NCI-H526 treated with DMSO at 0.1 percent for 48 hours (cell line): ENCODE results near the gene ZNF287.

Source experiments
- DNase-seq: peaks from one replicate; lab custom pipeline; 2025; lab: John Stamatoyannopoulos, UW

ZNF287 gene

DNA sequence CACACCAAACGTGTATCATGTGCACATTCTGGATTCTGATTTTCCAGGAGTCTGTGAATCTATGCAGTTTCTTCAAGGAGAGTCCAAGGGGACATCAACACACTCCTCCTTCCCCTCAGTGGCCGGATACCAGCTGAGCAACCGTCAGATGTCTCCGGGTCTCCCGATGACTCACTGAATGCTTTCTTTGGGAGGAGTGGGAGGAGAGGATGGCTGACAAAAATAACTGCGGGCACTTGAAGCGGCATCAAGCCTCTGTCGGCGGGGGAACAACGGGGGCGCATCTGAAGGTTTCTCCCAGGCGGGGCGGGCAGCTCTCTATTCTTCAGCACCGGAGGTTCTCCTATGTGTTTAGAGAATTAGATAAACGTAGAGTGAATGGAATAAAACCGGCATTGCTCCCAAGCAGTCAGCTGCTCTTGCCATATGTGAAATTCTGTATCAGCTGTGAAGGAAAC lies 52.4 kb downstream of the ZNF287 start:
- DNase-seq = no peak

DNA sequence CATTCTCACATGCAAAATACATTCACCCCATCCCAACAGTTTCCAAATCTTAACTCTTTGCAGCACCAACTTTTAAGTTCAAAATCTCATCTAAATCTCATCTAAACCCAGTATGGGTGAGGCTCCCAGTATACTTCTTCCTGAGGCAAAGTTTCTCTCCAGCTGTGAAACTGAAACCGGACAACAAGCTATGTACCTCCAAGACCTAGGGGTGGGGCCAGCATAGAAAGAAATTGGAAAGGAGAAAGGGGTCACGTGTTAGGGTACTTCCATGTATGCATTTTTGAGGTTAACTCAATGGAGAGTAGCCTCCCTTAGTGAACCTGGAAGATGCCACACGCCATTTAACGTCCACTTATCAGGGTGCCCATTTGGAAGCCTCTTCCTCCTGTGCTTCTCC lies 53.1 kb downstream of the ZNF287 start:
- DNase-seq = no peak

DNA sequence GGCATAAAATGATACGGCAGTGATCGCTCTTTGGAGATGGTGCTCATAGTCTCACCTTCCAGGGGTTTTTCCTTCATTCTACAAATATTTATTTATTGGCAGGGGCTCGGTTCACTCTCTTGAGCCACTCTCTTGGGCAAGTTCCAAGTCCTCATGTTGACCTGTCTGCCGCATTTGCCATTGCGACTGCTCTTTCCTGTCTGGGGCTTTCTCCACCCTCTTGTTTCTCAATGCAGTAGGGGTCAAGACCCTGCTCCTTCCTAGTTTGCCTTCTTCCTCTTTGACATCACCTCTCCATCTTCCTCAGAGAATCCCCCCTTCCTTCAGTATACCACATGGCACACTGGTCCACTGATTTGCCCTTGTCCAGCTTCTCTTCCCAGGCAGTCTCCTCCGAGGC lies 55.1 kb downstream of the ZNF287 start:
- DNase-seq = no peak

DNA sequence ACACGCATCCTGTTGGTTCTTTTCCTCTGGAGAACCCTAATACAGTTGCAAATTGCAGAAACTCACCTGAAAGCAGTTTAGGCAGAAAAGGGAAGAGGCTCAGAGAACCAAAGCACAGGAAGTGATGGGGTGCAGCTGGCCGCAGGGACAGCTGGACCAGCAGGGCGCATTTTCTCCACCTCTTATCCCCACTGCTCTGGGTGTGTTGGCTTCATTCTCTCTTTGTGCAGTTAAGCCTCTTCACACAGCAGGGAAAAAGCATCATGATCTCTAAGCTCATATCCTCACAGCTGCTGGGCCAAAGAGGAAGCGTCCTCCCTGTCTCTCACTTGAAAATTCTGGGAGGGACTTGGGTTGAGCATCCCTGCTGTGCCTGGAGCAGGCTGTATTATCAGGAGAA lies 57.0 kb downstream of the ZNF287 start:
- DNase-seq = no peak

DNA sequence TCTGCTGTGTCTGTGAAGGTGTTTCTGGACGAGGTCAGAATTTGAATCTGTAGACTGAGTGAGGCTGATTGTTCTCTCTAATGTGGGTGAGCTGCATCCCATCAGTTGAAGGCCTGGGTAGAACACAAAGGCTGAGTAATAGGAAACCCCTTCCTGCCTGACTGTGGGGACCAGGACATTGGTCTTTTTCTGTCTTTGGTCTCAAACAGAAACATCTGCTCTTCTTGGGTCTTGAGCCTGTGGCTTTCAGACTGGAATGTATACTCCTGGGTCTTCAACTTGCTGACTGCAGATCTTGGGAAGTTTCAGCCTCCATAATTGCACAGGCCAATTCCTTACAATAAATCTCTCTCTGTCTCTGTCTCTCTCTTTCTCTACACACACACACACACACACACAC lies 57.4 kb downstream of the ZNF287 start:
- DNase-seq = no peak

DNA sequence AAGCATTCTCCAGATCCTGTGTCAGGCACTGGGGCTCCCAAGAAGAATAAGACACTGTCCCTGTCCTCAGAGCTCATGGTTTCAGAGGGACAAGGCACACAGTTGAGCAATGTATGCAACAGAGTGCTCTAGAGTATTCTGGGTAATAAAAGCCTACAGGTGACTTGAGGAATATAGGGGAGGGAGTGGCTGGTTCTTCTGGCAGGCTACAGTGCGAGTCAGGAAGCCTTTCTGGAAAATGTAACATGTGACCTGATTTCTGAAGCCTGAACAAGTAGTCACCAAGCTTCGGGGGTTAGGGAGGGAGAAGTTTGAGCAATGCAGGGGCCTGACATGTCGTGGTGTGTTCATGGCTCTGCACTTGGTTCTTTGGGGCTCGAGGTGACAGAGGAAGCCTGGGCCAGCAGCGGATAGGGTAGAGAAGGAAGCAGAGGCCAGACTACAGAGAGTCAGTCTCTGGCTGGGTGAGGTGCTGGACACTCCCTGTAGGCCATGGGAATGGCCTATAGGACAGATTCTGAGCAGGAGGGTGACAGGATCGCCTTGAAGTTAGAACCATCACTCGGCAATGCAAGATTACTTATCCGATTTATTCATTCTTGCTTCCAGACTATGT lies 61.0 kb downstream of the ZNF287 start:
- no peak for DNase-seq

DNA sequence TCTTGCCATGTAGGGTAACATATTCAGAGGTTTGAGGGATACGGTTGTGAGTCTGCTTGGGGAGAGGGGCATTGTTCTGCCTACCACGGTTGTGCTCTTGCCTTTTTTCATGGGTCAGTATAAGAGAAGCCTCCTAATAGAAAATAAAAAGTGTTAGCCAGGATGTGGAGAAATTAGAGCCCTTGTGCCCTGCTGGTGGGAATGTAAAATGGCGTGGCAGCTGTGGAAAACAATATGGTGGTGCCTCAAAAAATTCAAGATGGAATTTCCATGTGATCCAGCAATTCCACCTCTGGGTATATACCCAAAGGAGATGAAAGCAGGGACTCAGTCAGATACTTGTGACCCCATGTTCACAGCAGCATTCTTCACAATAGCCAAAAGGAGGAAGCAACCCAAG lies 62.8 kb downstream of the ZNF287 start:
- DNase-seq = no peak

DNA sequence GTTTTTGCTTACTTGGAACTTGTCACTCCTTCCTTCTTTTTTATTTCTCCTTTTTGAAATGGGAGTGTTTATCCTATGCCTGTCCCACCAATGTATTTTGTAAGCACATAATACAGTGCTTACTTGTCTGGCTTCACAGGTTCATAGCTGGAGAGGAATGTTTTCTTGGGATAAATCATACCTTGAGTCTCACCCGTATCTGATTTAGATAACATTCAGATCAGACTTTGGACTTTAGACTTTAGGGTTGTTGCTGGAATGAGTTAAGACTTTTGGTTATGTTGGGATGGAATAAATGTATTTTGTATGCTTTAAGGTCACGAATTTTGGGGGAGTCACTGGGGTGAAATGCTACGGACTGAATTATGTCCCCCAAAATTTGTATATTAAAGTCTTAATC lies 64.0 kb downstream of the ZNF287 start:
- DNase-seq = no peak
